ENCODE measurements around the gene TOR4A.

The TOR4A gene

GRCh38 chr9:137277329-137278041, at the start of gene TOR4A:
Gene TOR4A (plus strand): TSS chr9:137277726. CDS start chr9:137278690, 964 bp downstream.
- peak within 1 kb of the TSS; percentile 50 for H3K4me3 ChIP-seq (ENCODE audit: low read length)
- H3K9me3 ChIP-seq (ENCODE audit: control insufficient read depth, low read depth, low read length) = no peaks in the 10 kb centered on the region
- peaks cover 47% of the 10 kb centered on the region for H3K27me3 ChIP-seq (ENCODE audit: control insufficient read depth, insufficient read depth, low read length)
- H3K9ac ChIP-seq (ENCODE audit: low read length) = peak within 1 kb of the TSS; percentile 54
- peaks cover 12% of the 10 kb centered on the region for H3K4me1 ChIP-seq (ENCODE audit: control insufficient read depth, low read depth, low read length)
- no peaks in the 10 kb centered on the region for H3K36me3 ChIP-seq (ENCODE audit: control insufficient read depth, low read depth, low read length)
- H3K27ac ChIP-seq (ENCODE audit: low read length) = no peak within 1 kb of the TSS

GRCh38 chr9:137227853-137228505, 49.5 kb upstream of the TOR4A start:
- Histone ChIP-seq H3K9me3 (ENCODE audit: control insufficient read depth, low read depth, low read length) (no peaks in the 10 kb centered on the region), H3K27ac (ENCODE audit: low read length) (no peak overlapping the region), H3K9ac (ENCODE audit: low read length) (no peak overlapping the region), H3K4me1 (ENCODE audit: control insufficient read depth, low read depth, low read length) (no peaks in the 10 kb centered on the region), H3K27me3 (ENCODE audit: control insufficient read depth, insufficient read depth, low read length) (peaks cover 1% of the 10 kb centered on the region), H3K36me3 (ENCODE audit: control insufficient read depth, low read depth, low read length) (no peaks in the 10 kb centered on the region), H3K4me3 (ENCODE audit: low read length) (no peak overlapping the region)

GRCh38 chr9:137228506-137228967, 49.0 kb upstream of the TOR4A start:
- H3K4me3 ChIP-seq (ENCODE audit: low read length) = no peak overlapping the region

GRCh38 chr9:137228968-137229896, 48.3 kb upstream of the TOR4A start:
- Histone ChIP-seq H3K36me3 (ENCODE audit: control insufficient read depth, low read depth, low read length) (no peaks in the 10 kb centered on the region), H3K9me3 (ENCODE audit: control insufficient read depth, low read depth, low read length) (no peaks in the 10 kb centered on the region), H3K4me1 (ENCODE audit: control insufficient read depth, low read depth, low read length) (no peaks in the 10 kb centered on the region), H3K9ac (ENCODE audit: low read length) (no peak overlapping the region), H3K27me3 (ENCODE audit: control insufficient read depth, insufficient read depth, low read length) (no peaks in the 10 kb centered on the region), H3K27ac (ENCODE audit: low read length) (no peak overlapping the region), H3K4me3 (ENCODE audit: low read length) (no peak overlapping the region)

More at GRCh38 chr9:137228506-137228967, 49.0 kb upstream of the TOR4A start:
- H3K9me3 ChIP-seq (ENCODE audit: control insufficient read depth, low read depth, low read length) = no peaks in the 10 kb centered on the region
- H3K4me1 ChIP-seq (ENCODE audit: control insufficient read depth, low read depth, low read length) = no peaks in the 10 kb centered on the region
- H3K36me3 ChIP-seq (ENCODE audit: control insufficient read depth, low read depth, low read length) = no peaks in the 10 kb centered on the region
- H3K27ac ChIP-seq (ENCODE audit: low read length) = no peak overlapping the region
- H3K9ac ChIP-seq (ENCODE audit: low read length) = no peak overlapping the region
- H3K27me3 ChIP-seq (ENCODE audit: control insufficient read depth, insufficient read depth, low read length) = no peaks in the 10 kb centered on the region

- Histone ChIP-seq H3K9ac (ENCODE audit: low read length) (no peak overlapping the region), H3K36me3 (ENCODE audit: control insufficient read depth, low read depth, low read length) (no peaks in the 10 kb centered on the region), H3K4me1 (ENCODE audit: control insufficient read depth, low read depth, low read length) (no peaks in the 10 kb centered on the region), H3K9me3 (ENCODE audit: control insufficient read depth, low read depth, low read length) (no peaks in the 10 kb centered on the region), H3K4me3 (ENCODE audit: low read length) (no peak overlapping the region), H3K27me3 (ENCODE audit: control insufficient read depth, insufficient read depth, low read length) (no peaks in the 10 kb centered on the region), H3K27ac (ENCODE audit: low read length) (no peak overlapping the region)
Measured at GRCh38 chr9:137229903-137230704, 47.4 kb upstream of the TOR4A start.

- H3K9ac ChIP-seq (ENCODE audit: low read length) = no peak within 1 kb of the TSS
- H3K4me1 ChIP-seq (ENCODE audit: control insufficient read depth, low read depth, low read length) = no peaks in the 10 kb centered on the region
Measured at GRCh38 chr9:137230705-137231371, 46.7 kb upstream of the TOR4A start, which contains the start of gene SLC34A3. Gene SLC34A3 (plus strand): TSS chr9:137230901. CDS start chr9:137231703, 802 bp downstream.

GRCh38 chr9:137231372-137232039, 46.0 kb upstream of the TOR4A start:
- Histone ChIP-seq H3K27ac (ENCODE audit: low read length) (no peak overlapping the region), H3K27me3 (ENCODE audit: control insufficient read depth, insufficient read depth, low read length) (no peaks in the 10 kb centered on the region), H3K9me3 (ENCODE audit: control insufficient read depth, low read depth, low read length) (no peaks in the 10 kb centered on the region), H3K4me3 (ENCODE audit: low read length) (no peak overlapping the region), H3K36me3 (ENCODE audit: control insufficient read depth, low read depth, low read length) (no peaks in the 10 kb centered on the region), H3K9ac (ENCODE audit: low read length) (no peak overlapping the region), H3K4me1 (ENCODE audit: control insufficient read depth, low read depth, low read length) (no peaks in the 10 kb centered on the region)

More at GRCh38 chr9:137230705-137231371, 46.7 kb upstream of the TOR4A start, which contains the start of gene SLC34A3:
- Histone ChIP-seq H3K27ac (ENCODE audit: low read length) (no peak within 1 kb of the TSS), H3K9me3 (ENCODE audit: control insufficient read depth, low read depth, low read length) (no peaks in the 10 kb centered on the region), H3K27me3 (ENCODE audit: control insufficient read depth, insufficient read depth, low read length) (no peaks in the 10 kb centered on the region), H3K36me3 (ENCODE audit: control insufficient read depth, low read depth, low read length) (no peaks in the 10 kb centered on the region), H3K4me3 (ENCODE audit: low read length) (no peak within 1 kb of the TSS)

- Histone ChIP-seq H3K4me1 (ENCODE audit: control insufficient read depth, low read depth, low read length) (no peaks in the 10 kb centered on the region), H3K36me3 (ENCODE audit: control insufficient read depth, low read depth, low read length) (no peaks in the 10 kb centered on the region), H3K27me3 (ENCODE audit: control insufficient read depth, insufficient read depth, low read length) (no peaks in the 10 kb centered on the region), H3K27ac (ENCODE audit: low read length) (no peak overlapping the region), H3K9ac (ENCODE audit: low read length) (no peak overlapping the region), H3K9me3 (ENCODE audit: control insufficient read depth, low read depth, low read length) (no peaks in the 10 kb centered on the region), H3K4me3 (ENCODE audit: low read length) (no peak overlapping the region)
Measured at GRCh38 chr9:137232101-137232500, 45.4 kb upstream of the TOR4A start.

- no peaks in the 10 kb centered on the region for H3K9me3 ChIP-seq (ENCODE audit: control insufficient read depth, low read depth, low read length)
- no peak overlapping the region for H3K9ac ChIP-seq (ENCODE audit: low read length)
- no peak overlapping the region for H3K27ac ChIP-seq (ENCODE audit: low read length)
- no peaks in the 10 kb centered on the region for H3K27me3 ChIP-seq (ENCODE audit: control insufficient read depth, insufficient read depth, low read length)
- no peaks in the 10 kb centered on the region for H3K4me1 ChIP-seq (ENCODE audit: control insufficient read depth, low read depth, low read length)
- H3K4me3 ChIP-seq (ENCODE audit: low read length) = no peak overlapping the region
- H3K36me3 ChIP-seq (ENCODE audit: control insufficient read depth, low read depth, low read length) = no peaks in the 10 kb centered on the region
Measured at GRCh38 chr9:137232510-137232909, 45.0 kb upstream of the TOR4A start.

All from iPS-18a (cell line).